Measurements from ENCODE around the gene CDKN2A.

CDKN2A gene

DNA sequence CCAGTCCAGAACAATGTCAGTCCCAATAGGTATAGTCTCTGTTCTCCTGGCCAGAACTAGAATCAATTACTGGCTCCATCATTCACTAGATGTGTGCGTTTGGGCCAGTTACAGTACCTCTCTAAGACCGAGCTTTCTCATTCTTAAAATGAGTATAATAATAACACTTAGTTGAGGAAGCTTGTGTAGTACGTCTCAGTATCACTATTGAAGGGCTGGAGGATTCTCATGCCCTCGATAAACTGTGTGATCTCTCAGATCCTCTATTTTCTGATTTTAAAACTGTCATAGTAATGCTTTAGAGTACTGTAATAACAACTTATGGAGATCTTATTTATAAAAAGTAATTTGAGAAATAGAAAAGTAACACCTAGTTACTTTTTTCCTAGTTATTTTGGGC lies 50.7 kb downstream of the CDKN2A start:
- no peak for DNase-seq (ENCODE audit: low read depth, low spot score)

DNA sequence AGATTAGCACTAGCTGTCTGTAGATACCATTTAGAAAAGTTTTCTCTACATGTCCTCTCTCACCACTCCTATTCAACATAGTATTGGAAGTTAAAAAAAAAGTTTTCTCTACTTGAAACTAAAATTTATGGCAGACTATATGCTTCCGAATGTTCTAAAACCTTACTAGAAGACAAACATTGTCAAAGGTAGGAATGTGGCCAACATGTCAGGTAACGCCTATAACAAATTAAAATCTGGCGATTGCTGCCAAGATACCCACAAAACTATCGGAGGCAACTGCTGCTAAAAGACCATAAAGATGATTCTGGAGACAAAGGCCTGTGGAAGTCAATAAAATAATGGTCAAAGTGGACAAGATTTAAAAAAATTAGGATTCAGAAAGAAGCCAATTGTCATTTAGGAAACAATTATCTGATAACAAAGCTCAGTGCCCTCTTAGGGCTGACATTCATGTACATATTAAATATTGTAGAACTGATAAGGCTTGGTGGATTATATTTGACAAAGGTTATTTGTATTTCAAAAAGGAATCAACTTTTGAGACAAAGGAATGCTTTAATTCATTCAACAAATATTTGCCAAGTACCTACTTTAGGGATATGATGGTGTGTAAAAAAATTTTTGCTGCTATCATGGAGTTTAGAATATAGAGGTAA lies 52.7 kb downstream of the CDKN2A start:
- DNase-seq (ENCODE audit: low read depth, low spot score) = no peak

DNA sequence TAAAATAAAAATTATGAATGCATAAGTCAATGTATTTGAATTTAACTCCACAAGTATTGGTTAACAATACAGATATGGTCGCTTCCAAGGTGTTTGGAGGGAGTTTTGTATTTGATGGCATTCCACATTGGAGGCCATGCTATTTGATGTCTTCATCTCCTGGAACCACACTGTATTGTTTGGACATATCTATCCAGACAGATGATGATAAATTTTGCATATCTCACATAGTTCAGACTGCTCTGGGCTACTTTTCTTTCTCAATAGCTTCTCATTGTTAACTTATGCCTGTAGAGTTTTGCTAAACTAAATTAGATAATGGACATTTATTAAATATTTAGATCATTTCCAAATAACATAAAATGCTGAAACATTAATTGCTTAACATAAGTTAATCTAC lies 58.0 kb downstream of the CDKN2A start:
- DNase-seq (ENCODE audit: low read depth, low spot score) = no peak

DNA sequence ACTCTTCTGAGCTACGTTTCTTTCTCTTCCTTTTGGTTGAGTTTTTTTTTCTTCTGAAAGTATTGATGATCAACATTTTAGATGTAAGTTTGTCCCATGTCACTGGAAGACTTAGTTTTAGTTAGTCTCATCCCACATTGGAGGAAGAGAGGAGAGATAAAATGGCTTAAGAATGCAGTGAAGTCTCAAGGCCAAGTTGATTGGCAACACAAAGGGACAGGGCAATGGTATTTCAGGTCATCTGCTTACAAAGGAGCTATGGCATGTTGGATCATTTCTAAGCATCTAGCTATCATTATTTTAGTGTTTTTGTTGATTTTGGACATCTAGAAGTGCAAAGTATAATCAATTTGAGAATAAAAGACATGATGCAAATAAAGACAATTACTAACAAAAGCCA lies 58.6 kb downstream of the CDKN2A start:
- DNase-seq (ENCODE audit: low read depth, low spot score) = no peak

DNA sequence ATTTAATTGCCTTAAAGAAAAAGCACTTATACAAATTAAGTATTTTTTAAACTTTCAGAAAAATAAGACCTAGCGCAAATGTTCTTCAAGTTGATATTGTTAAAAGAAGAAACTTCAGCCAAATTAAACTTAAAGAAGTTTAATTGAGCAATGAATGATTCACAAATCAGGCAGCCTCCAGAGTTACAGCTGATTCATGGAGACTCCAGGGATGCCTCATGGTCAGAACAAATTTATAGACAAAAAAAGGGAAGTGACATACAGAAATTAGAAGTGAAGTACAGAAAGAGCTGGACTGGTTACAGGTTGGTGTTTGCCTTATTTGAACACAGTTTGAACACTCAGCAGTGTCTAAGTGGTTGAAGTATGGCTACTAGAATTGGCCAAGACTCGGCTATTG lies 60.3 kb downstream of the CDKN2A start:
- DNase-seq (ENCODE audit: low read depth, low spot score) = no peak

DNA sequence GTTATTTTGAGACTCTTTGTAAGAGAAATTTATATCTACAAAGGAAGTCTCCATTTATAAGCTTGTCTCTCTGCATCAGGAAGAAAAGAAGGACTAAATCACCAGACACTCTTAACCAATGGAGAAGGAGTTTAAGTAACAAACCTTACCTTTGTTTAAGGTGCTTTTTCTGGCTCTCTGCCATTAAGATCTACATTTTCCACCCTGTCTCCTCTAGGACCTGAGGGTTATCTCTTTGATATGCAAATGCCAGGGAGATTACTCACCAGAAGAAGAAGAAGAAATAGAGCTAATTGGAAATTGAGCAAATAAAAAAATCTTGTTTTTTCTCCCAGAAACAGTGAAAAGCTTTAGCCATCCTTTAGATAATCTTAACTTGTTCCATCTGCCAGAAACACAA lies 60.9 kb downstream of the CDKN2A start:
- DNase-seq (ENCODE audit: low read depth, low spot score) = no peak

DNA sequence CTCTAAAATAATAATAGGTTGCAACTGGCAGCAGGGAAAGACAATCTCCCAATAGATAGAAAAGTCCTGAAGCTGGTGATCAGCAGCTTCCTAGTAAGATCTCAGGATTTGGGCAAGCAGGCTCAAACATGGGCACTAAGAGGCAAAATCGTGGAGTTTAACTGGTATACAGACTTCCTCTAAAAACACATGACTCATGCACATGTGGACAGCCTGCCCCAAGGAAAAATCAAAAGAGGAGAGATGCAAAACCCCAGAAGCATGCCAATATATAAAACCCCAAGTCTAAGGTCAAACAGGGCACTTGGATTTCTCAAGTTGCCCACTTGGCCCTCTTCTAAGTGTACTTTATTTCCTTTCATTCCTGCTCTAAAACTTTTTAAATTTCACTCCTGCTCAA lies 62.8 kb downstream of the CDKN2A start:
- DNase-seq (ENCODE audit: low read depth, low spot score) = no peak

DNA sequence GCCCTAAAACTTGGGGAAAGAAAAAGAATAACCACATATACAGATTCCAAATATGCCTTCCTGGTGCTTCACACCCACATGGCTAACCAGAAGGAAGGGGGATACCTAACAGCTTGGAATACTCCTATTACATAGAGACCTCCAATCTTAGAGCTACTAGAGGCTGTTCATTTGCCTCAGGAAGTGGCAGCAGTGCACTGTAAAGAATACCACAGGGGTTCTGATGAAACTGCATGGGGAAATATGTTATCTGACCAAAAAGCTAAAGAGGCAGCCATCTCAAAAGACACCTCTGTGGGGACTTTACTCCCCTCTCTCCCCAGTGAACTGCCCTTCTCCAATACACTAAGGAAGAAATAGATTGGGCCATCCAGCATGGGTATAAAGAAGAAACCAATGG lies 66.4 kb downstream of the CDKN2A start:
- DNase-seq (ENCODE audit: low read depth, low spot score) = no peak

DNA sequence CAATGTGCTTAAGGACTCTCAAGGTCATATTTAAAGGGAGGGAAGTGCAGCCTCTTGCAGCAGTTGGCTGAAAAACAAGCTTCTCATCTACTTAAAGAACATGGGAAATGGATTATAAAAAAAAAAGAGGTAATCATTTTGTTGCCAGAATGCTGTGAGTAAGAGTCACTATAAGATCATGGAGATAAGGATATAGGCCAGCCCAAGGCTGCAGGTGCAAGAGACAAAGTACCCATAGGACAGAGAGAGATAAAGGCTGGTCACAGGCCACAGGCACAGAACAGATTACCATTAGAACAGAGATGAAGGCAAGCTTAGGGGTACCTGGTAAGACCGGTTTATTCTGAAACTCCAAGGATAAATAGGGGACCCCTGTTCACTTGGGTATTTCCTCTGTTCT lies 70.5 kb downstream of the CDKN2A start:
- DNase-seq (ENCODE audit: low read depth, low spot score) = no peak

DNA sequence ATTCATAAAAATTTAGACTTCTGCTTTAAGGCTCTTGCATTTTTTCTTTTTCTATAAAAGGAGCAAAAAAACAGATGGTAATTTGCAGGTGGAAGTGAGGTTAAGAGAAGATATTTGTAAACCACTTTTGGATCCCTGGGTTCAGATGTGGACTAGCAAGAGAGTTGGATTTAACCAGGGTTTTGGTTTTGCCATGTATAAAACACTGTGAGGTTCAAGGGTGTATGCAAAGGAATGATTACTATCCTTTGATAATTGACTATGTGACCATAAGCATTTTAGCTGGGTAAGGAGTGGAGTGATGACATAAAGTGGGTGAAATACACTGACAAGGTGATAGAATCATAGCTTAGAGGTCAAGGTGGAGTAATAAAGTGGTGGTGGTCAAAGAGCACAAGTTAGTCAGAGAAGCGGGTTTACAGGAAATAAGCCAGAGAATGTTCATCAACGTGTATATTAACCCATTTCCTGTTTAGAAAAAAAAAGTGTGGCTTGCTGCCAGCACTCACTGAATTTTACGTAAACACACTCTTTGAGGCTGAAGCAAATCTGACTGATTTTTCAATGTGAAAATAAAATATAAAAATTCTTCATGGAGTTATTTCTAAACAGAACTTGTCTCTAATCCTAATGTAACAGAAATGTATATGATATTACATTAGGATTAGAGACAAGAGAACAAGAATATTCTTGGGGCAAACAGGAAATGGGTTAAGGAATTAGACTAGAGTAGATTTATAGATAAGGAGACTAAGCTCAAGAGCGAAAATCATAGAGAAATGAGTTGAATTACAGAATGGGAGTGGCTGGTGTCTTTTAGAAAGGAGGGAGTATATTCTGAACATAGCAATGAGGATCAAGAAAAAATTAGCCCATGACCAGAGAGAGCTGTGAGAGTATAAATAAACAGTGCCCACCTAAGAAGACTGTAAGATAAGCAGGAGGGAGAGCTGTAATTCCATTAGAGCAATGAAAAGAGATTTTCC lies 74.5 kb downstream of the CDKN2A start:
- no peak for DNase-seq (ENCODE audit: low read depth, low spot score)

Data from brain pericyte (primary cell).